ENCODE data around the gene BMP3.

BMP3 gene

GRCh38 chr4:81106150-81106549 lies 75.6 kb downstream of the BMP3 start:
- no peak for DNase-seq (ENCODE audit: low read depth, low spot score)
